IPS-11a (cell line): ENCODE measurements around the gene TPRA1.
"Not testable (repeated sequence)": the region's sequence is repeated elsewhere in the genome, so short reads cannot be mapped to it uniquely, and the experiment has no call there.

Experiments
- H3K4me3 ChIP-seq: one replicate; pipeline ENCODE4 v1.5.1; 2013; ENCODE audit warnings: low read depth, low read length, control low read depth

TPRA1 gene

DNA sequence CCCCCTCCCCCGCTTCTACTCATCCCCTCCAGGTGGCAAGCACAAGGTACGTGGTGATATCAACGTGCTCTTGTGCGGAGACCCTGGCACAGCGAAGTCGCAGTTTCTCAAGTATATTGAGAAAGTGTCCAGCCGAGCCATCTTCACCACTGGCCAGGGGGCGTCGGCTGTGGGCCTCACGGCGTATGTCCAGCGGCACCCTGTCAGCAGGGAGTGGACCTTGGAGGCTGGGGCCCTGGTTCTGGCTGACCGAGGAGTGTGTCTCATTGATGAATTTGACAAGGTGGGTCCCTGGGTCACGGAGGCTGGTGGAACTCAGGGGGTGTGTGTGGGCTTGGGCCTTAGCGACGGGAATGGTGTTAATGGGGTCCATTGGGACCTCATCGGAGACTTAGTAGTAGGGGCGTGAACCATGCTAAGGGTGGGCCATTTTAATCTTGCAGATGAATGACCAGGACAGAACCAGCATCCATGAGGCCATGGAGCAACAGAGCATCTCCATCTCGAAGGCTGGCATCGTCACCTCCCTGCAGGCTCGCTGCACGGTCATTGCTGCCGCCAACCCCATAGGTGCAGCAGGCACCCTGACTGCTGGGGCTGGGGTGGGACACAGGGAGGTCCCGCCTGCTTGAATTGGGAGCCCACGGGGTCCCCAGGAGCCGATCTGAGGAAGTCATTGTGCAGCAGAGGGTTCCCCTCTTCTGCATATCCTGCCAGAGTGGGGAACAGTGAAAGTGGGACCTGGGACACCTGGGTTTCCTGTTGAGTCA is 26.5 kb upstream of the TPRA1 start:
- H3K4me3 ChIP-seq = no peak overlapping the region

GRCh38 chr3:127615631-127616305 is 25.2 kb upstream of the TPRA1 start:
- no peak overlapping the region for H3K4me3 ChIP-seq

DNA sequence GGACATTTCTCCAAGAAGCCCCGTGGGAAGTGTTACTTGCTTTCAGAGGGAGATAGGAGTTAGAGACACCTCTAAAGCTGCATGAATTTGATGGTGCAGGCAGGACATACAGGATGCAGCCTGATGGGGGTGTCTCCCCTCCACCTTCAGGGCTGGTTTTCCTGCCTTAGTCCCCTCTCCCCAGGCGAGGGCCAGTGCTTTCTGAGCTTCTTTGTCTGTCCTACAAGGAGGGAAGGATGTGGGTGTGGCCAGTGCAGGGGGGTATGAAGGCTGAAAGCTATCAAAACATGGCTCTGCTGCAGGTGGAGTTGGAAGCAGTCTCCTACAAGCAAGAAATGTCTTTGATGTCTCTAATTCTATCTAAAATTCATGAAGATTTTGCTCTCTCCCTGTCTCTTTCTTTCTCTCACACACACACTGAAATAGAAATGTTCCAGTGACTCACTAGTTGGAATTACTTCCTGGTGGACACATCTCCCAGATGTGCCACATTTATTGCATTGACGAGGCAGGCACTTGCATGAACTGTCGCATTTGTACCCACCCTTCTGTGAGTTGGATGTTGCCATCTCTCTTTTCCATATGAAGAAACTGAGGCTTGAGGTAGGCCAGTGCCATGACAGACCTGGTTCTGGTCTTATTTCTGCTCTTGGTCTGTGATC is 24.5 kb upstream of the TPRA1 start:
- no peak overlapping the region for H3K4me3 ChIP-seq

- no peak overlapping the region for H3K4me3 ChIP-seq
Measured at GRCh38 chr3:127613406-127613805, 22.9 kb upstream of the TPRA1 start.

GRCh38 chr3:127612966-127613365 is 22.4 kb upstream of the TPRA1 start:
- H3K4me3 ChIP-seq = no peak overlapping the region

GRCh38 chr3:127611251-127611650 is 20.7 kb upstream of the TPRA1 start:
- no peak overlapping the region for H3K4me3 ChIP-seq

GRCh38 chr3:127610105-127610504 is 19.6 kb upstream of the TPRA1 start:
- no peak overlapping the region for H3K4me3 ChIP-seq

- H3K4me3 ChIP-seq = no peak overlapping the region
Measured at GRCh38 chr3:127608362-127608718, 17.8 kb upstream of the TPRA1 start.

DNA sequence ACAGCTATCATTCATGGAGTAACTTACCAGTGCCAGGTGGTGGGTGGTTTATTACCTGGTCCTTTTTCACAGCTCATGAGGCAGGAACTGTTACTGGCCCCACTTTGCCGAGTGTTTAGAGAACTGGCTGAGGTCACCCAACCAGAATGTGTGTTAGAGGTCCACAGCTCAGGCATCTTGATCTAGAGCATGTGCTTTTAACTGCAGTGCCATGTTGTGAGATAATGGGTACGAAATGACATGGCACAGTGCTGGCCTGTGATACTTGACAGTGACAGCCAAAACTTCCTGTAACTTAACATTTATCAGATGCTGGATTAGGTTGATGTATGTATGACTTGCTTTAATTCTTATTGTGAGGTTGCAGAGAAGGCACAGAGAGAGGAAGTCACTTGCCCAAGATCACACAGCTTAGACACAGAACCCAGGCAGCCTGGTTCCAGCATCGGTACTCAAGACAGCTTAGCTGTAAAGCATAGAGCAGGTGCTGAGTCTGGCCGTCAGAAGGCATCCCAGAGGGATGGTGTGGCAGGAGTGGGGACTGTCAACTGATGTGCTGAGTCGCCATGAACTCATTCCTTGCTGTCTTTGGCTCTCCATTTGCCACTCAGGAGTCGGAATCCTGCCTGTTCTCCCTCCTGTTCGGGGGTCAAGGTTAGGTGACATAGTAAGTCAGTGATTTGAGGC is 17.3 kb upstream of the TPRA1 start:
- no peak overlapping the region for H3K4me3 ChIP-seq

DNA sequence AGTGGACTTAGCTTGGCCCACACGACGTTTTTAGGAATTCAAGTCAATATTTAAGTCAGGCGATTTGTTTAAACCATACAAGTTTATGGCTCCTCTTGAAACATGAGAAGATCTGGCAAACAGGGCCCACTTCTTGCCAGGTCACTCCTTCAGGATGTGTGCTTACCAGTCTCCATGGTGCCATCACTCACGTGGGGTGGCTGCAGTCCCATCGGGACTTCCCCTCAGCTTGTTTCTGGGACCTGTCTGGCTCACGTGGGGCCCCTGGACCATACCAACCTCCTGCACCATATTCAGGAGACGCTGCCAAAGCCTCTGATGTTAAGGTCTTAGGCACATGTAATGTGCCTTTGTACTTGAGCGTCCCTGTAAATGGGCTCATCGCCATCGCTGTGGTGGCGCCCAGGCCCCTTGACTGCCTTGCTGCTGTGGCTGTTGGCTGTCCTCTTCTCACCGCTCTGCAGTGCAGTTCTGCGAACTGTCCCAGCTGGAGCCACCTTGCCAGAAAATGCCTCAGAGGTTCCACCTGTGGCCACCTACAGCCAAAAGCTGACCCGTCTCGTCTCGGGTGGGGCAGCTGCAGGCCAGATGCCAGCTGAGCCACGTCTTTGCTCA is 16.6 kb upstream of the TPRA1 start:
- no peak overlapping the region for H3K4me3 ChIP-seq

DNA sequence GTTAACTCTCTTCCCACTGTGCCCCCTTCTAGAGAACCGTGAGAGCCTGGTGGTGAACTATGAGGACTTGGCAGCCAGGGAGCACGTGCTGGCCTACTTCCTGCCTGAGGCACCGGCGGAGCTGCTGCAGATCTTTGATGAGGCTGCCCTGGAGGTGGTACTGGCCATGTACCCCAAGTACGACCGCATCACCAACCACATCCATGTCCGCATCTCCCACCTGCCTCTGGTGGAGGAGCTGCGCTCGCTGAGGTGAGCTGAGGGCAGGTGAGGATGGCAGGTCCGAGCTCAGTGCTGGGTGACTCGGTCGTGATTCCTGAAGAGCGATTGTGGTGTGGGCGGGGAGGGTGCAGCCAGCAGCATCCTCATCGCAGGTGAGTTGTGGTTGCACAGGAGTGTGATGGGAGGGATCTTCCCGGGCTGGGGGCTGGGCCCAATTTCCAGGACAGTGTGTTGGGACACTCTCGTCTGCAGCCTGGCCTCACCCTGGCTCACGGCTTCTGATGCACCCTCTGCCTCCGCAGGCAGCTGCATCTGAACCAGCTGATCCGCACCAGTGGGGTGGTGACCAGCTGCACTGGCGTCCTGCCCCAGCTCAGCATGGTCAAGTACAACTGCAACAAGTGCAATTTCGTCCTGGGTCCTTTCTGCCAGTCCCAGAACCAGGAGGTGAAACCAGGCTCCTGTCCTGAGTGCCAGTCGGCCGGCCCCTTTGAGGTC is 15.7 kb upstream of the TPRA1 start:
- no peak overlapping the region for H3K4me3 ChIP-seq

GRCh38 chr3:127605547-127605946 is 15.0 kb upstream of the TPRA1 start:
- not testable (repeated sequence) for H3K4me3 ChIP-seq

DNA sequence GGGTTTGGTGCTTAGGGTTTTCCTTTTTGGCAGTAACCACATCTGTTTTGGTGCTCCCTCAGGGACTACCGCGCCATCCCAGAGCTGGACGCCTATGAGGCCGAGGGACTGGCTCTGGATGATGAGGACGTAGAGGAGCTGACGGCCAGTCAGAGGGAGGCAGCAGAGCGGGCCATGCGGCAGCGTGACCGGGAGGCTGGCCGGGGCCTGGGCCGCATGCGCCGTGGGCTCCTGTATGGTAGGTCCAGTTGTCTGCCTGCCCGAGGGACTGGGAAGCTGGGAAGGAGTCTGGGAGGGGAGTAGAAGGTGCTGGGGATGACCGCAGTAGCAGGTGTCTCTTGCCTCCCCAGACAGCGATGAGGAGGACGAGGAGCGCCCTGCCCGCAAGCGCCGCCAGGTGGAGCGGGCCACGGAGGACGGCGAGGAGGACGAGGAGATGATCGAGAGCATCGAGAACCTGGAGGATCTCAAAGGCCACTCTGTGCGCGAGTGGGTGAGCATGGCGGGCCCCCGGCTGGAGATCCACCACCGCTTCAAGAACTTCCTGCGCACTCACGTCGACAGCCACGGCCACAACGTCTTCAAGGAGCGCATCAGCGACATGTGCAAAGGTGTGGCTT is 14.1 kb upstream of the TPRA1 start:
- no peak overlapping the region for H3K4me3 ChIP-seq

DNA sequence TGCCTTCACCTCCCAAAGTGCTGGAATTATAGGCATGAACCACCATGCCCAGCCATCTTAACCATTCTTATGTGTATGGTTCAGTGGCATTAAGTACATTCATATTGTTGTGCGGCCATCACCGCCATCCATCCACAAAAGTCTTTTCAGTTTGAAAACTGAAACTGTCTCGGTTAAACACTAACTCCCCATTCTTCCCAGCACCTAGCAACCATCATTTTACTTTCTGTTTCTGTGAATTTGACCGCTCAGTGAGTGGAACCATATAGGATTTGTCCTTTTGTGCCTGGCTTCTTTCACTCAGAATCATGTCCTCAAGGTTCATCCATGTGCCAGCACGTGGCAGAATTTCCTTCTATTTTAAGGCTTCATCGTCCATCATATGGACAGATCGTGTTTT is 13.5 kb upstream of the TPRA1 start:
- H3K4me3 ChIP-seq = no peak overlapping the region

DNA sequence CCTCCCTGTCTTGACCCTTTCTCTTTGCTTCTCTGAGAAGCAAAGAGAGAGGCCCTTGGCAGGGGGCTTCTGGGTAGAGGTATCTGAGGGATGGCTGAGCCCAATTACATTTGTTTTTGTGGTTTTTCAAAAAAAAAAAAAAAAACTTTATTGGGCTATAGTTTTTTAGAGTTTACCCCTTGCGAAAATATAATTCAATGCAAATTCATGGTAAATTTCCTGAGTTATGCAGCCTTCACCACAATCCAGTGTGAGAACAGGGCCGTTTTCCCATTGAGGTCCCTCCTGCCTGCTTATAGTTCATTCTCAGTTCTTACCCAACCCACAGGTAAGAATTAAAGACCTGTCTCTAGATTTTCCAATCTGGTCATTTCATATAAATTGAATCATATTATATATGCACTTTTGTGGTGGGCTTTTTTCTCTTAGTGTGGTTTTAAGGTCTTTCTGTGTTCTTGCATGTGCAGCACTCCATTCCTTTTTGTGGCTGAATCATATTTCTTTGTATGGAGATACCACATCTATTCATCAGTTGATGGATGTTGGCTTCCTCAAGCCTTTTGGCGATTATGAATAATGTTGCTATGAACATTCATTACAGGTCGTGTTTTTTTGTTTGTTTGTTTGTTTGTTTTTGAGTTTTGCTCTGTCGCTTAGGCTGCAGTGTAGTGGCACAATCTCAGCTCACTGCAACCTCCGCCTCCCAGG is 10.4 kb upstream of the TPRA1 start:
- no peak overlapping the region for H3K4me3 ChIP-seq

- H3K4me3 ChIP-seq = peak overlapping the region; percentile 69
Measured at GRCh38 chr3:127598841-127599570, 8.5 kb upstream of the TPRA1 start.

- H3K4me3 ChIP-seq = no peak overlapping the region
Measured at GRCh38 chr3:127597020-127597771, 6.7 kb upstream of the TPRA1 start.

DNA sequence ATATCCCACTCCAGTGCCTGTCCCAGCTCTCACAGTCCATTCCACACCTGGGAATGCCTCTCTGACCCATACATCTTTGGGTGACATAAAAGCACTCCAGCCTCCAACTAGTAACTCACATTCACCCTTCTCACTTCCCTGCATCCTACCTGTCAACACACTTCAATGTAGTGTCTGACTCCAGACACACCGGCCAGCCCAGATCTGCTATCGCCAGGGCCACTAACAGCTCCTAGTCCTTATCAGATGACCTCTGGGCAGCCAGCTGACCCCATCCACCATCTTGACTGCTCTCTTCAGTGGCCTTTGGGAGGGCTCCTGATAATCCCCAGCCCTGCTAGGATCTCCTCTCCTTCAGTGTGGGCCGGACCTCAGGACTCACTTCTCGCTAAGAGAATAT is 4.8 kb upstream of the TPRA1 start:
- no peak overlapping the region for H3K4me3 ChIP-seq
